PC-3 (cell line): Measurements from ENCODE around the gene TNFSF18. TPM values are rescaled to one million over a fixed set of nuclear protein-coding genes. Genes with fewer than 3 reads are reported as not detected.

Experiments used
- ATAC-seq: fragments of 200-7000 bp; cut with Tn5 transposase; 2 replicates; pipeline ENCODE4 v1.9.1; 2020; ENCODE audit warnings: mild to moderate bottlenecking, moderate library complexity
- BruUV-seq: library from RNA; stranded (reverse); fragments of 400-500 nt; replicated peaks from 2 replicates; lab custom pipeline; 2021; lab: Mats Ljungman, UMichigan
- CTCF ChIA-PET: fragments of 300-600 bp; sonication (Branson Sonifier 250); formaldehyde crosslinking; loops from one replicate; lab custom pipeline; 2022; ENCODE audit warnings: antibody characterized with exemption; lab: Charles Lee
- POLR2A ChIA-PET: fragments of 300-600 bp; sonication (Branson Sonifier 250); formaldehyde crosslinking; loops from one replicate; lab custom pipeline; 2022; ENCODE audit warnings: antibody characterized with exemption; ENCODE audit not compliant: unreplicated experiment; lab: Charles Lee
- DNase-seq: peaks from one replicate; pipeline ENCODE4 v3.0.0-alpha.2; 2015
- H2AFZ ChIP-seq: fragments of 300-600 bp; sonication (generic); 2 replicates; pipeline ENCODE4 v1.6.0; 2016; ENCODE audit warnings: antibody characterized with exemption, low read length
- H3F3A ChIP-seq: fragments of 300-600 bp; sonication (generic); one replicate; pipeline ENCODE4 v1.6.0; 2017; ENCODE audit warnings: antibody characterized with exemption, low read length, control low read depth, mild to moderate bottlenecking; ENCODE audit not compliant: unreplicated experiment
- H3K27ac ChIP-seq: fragments of 300-600 bp; sonication (generic); 2 replicates; pipeline ENCODE4 v1.5.1; 2016; ENCODE audit warnings: mild to moderate bottlenecking, low read length
- H3K27me3 ChIP-seq: fragments of 300-600 bp; sonication (generic); 2 replicates; pipeline ENCODE4 v1.6.1; 2016; ENCODE audit warnings: low read length, mixed read lengths
- H3K36me3 ChIP-seq: fragments of 300-600 bp; sonication (generic); 2 replicates; pipeline ENCODE4 v1.6.1; 2016; ENCODE audit warnings: low read depth, mixed run types, low read length, mixed read lengths
- H3K4me1 ChIP-seq: fragments of 300-600 bp; sonication (generic); 2 replicates; pipeline ENCODE4 v1.5.1; 2016; ENCODE audit warnings: low read length; ENCODE audit not compliant: insufficient read depth
- H3K4me2 ChIP-seq: fragments of 300-600 bp; sonication (generic); 2 replicates; pipeline ENCODE4 v1.6.0; 2016; ENCODE audit warnings: low read length
- H3K4me3 ChIP-seq: fragments of 300-600 bp; sonication (generic); 2 replicates; pipeline ENCODE4 v1.5.1; 2016; ENCODE audit warnings: mild to moderate bottlenecking, low read length, mixed read lengths
- H3K79me2 ChIP-seq: fragments of 300-600 bp; sonication (generic); 2 replicates; pipeline ENCODE4 v1.6.1; 2017; ENCODE audit warnings: low read length, mixed read lengths
- H3K9ac ChIP-seq: fragments of 300-600 bp; sonication (generic); 2 replicates; pipeline ENCODE4 v1.6.0; 2016; ENCODE audit warnings: mild to moderate bottlenecking, low read length
- H3K9me2 ChIP-seq: fragments of 300-600 bp; sonication (generic); replicated peaks from 2 replicates; pipeline ENCODE4 v1.6.1; 2016; ENCODE audit warnings: mixed run types, low read length, mixed read lengths
- H3K9me3 ChIP-seq: fragments of 300-600 bp; sonication (generic); 2 replicates; pipeline ENCODE4 v1.6.1; 2016; ENCODE audit warnings: low read length, mixed read lengths
- H4K20me1 ChIP-seq: fragments of 300-600 bp; sonication (generic); 2 replicates; pipeline ENCODE4 v1.6.1; 2016; ENCODE audit warnings: low read length, mixed read lengths
- EZH2 ChIP-seq: fragments of 300-600 bp; sonication (generic); IDR thresholded peaks from one replicate; pipeline ENCODE4 v1.6.1; 2017; ENCODE audit warnings: antibody characterized with exemption, mild to moderate bottlenecking, low read length; ENCODE audit not compliant: unreplicated experiment
- EZH2phosphoT487 ChIP-seq: fragments of 300-600 bp; sonication (generic); IDR thresholded peaks from 2 replicates; pipeline ENCODE4 v1.6.1; 2018; ENCODE audit warnings: mild to moderate bottlenecking, antibody characterized with exemption, low read length, borderline replicate concordance
- intact Hi-C: fragments of 100-400 bp; cut with micrococcal nuclease; formaldehyde crosslinking; loops from 2 replicates; pipeline ENCODE4 v1.9.0; 2023
- total RNA-seq: library from RNA; depleted of rRNA; stranded (reverse); fragments of >200 nt; gene quantifications from 2 replicates; pipeline ENCODE4 v1.2.3, GENCODE V29; 2014
- TF ChIP-seq, protein P1 (sequence below): fragments of 300-600 bp; sonication (generic); conservative IDR thresholded peaks from 2 replicates; pipeline ENCODE4 v1.5.1; 2017; ENCODE audit warnings: antibody characterized with exemption, low read depth, mild to moderate bottlenecking, low read length

TNFSF18 gene
- total RNA-seq, 1 experiment from 2014 or later = 0.69 TPM

DNA sequence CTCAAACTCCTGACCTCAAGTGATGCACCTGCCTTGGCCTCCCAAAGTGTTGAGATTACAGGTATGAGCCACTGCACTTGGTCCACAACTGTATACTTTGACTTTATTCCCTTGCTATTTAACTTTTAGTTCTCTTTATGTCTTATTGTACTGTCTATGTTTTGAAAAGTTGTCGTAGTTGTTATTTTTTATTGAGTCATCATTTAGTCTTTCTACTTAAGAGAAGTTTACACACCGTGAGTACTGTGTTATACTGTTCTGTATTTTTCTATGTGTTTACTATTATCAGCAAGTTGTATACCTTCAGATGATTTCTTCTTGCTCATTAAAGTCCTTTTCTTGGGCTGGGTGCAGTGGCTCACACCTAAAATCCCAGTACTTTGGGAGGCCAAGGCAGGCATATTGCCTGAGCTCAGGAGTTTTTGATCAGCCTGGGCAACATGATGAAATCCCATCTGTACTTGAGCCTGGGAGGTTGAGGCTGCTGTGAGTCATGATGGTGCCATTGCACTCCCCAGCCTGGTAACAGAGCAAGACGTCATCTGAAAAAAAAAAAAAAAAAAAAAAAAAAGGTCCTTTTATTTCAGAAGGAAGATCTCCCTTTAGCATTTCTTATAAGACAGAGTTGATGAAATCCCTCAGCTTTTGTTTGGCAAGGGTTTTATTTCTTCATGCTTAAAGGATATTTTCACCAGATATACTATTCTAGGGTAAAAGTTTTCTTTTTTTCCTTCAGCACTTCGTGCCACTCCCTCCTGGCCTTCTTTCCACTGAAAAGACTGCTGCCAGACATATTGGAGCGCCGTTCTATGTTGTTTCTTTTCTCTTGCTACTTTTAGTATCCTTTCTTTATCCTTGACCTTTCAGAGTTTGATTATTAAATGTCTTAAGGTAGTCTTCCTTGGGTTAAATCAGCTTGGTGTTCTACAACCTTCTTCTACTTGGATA, 47.6 kb downstream of the TNFSF18 start:
- H3K9me2 ChIP-seq = 0 out of 2 replicates have a peak, but pooled peaks cover 3% of the 10 kb centered on the region
- DNase-seq (peak; percentile 49), ATAC-seq (no peak)
- H3K4me2 ChIP-seq = no peak overlapping the region
- H4K20me1 ChIP-seq = no peaks in the 10 kb centered on the region
- no peaks in the 10 kb centered on the region for H3F3A ChIP-seq
- no peak overlapping the region for H3K27ac ChIP-seq
- intact Hi-C loops = loop anchor here (10.0 kb wide), 1 partner anchor 202 kb away; the partner anchor contains the start of gene TNFSF4
- POLR2A ChIA-PET = interaction anchor here (0.5 to 0.7 kb wide), 2 partner anchors 45 to 242 kb away, joined by 4 to 5 read pairs; no protein-coding TSS in a partner anchor
- H3K9me3 ChIP-seq = peaks cover 14% of the 10 kb centered on the region; the same call in 1 of the 2 replicates
- no peak overlapping the region for H3K4me3 ChIP-seq
- BruUV-seq = no TSS peak
- no peaks in the 10 kb centered on the region for H3K36me3 ChIP-seq
- H2AFZ ChIP-seq = no peak overlapping the region
- TF ChIP-seq EZH2phosphoT487 = no peak
- TF ChIP-seq, protein P1, sequence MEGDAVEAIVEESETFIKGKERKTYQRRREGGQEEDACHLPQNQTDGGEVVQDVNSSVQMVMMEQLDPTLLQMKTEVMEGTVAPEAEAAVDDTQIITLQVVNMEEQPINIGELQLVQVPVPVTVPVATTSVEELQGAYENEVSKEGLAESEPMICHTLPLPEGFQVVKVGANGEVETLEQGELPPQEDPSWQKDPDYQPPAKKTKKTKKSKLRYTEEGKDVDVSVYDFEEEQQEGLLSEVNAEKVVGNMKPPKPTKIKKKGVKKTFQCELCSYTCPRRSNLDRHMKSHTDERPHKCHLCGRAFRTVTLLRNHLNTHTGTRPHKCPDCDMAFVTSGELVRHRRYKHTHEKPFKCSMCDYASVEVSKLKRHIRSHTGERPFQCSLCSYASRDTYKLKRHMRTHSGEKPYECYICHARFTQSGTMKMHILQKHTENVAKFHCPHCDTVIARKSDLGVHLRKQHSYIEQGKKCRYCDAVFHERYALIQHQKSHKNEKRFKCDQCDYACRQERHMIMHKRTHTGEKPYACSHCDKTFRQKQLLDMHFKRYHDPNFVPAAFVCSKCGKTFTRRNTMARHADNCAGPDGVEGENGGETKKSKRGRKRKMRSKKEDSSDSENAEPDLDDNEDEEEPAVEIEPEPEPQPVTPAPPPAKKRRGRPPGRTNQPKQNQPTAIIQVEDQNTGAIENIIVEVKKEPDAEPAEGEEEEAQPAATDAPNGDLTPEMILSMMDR = no peak
- no peak for TF ChIP-seq EZH2
- no peaks in the 10 kb centered on the region for H3K27me3 ChIP-seq
- H3K9ac ChIP-seq = no peak overlapping the region
- CTCF ChIA-PET = interaction anchor here (0.7 to 0.8 kb wide), 2 partner anchors 14 to 99 kb away, joined by 3 to 5 read pairs; no protein-coding TSS in a partner anchor
- no peaks in the 10 kb centered on the region for H3K79me2 ChIP-seq
- H3K4me1 ChIP-seq = 0 out of 2 replicates have a peak, but pooled peaks cover under 1% of the 10 kb centered on the region

DNA sequence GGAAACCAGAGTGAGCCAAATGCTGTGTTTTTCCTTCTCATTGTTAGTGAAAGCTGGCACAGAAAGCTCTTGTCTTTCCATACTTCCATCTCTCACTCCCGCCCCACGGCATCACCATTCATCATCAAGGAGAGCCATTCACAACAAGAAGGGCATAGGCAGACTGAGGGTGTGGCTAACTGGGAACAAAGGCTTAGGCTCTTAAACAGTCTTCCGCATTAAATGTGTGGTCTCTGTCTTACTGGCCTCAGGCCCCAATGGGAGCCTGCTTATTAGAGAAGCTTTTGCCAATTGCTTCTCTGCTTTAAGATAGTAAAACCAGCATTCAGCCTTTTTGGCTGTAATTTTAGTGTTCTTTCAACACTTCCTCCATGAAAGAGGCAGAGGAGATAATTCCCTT, 51.4 kb downstream of the TNFSF18 start:
- no peak overlapping the region for H2AFZ ChIP-seq
- CTCF ChIA-PET = no interaction called here

More for the DNA sequence above, 51.4 kb downstream of the TNFSF18 start:
- POLR2A ChIA-PET = no interaction called here
- Histone ChIP-seq H3K27ac (no peak overlapping the region), H3F3A (no peaks in the 10 kb centered on the region), H3K9me3 (peaks cover 19% of the 10 kb centered on the region), H3K79me2 (no peaks in the 10 kb centered on the region), H3K4me2 (no peak overlapping the region), H3K36me3 (no peaks in the 10 kb centered on the region; the same call in 1 of the 2 replicates), H3K9me2 (no peaks in the 10 kb centered on the region), H3K27me3 (no peaks in the 10 kb centered on the region), H3K9ac (no peak overlapping the region), H3K4me1 (0 out of 2 replicates have a peak, but pooled peaks cover 4% of the 10 kb centered on the region), H4K20me1 (no peaks in the 10 kb centered on the region), H3K4me3 (no peak overlapping the region)
- TF ChIP-seq, protein P1 = no peak
- TF ChIP-seq EZH2phosphoT487 (no peak), EZH2 (no peak)
- BruUV-seq = no TSS peak
- ATAC-seq (no peak), DNase-seq (no peak)
- intact Hi-C loops = no loop called here
